Stimulated activated CD4-positive, alpha-beta T cell treated with anti-CD3 and anti-CD28 coated beads, Interleukin-12 subunit alpha, Interleukin-12 subunit beta, amount 100 ng/mL, for 4 hours (primary cell): ENCODE data around the gene MAGEC3.
"Not testable (repeated sequence)": the region's sequence is repeated elsewhere in the genome, so short reads cannot be mapped to it uniquely, and the experiment has no call there.

Source experiments
- DNase-seq: peaks from one replicate; pipeline ENCODE4 v3.0.0-alpha.2; 2020

MAGEC3 gene, protein sequence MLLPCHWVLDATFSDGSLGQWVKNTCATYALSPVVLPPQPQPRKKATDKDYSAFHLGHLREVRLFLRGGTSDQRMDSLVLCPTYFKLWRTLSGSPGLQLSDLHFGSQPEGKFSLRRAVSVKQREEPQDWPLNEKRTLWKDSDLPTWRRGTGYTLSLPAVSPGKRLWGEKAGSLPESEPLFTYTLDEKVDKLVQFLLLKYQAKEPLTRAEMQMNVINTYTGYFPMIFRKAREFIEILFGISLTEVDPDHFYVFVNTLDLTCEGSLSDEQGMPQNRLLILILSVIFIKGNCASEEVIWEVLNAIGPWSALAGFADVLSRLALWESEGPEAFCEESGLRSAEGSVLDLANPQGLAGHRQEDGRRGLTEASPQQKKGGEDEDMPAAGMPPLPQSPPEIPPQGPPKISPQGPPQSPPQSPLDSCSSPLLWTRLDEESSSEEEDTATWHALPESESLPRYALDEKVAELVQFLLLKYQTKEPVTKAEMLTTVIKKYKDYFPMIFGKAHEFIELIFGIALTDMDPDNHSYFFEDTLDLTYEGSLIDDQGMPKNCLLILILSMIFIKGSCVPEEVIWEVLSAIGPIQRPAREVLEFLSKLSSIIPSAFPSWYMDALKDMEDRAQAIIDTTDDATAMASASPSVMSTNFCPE

DNA sequence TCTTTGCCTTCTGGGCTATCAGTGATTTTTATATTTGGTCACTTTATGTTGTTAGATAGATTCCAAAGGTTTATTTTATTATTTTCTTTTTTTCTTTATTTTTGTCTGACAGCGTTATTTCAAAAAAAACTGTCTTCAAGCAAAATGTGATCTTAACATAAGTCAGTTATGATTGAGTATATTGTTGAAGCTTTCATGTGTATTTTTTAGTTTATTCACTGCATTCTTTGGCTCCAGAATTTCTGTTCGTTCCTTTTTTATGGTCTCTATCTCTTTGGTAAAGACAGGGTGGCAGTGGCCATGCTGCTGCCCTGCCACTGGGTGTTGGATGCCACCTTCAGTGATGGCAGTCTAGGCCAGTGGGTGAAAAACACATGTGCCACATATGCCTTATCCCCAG, at the start of gene MAGEC3:
TSS of gene MAGEC3 (plus strand) at position 301 of the 400 bp plus-strand sequence. CDS start at position 301, 0 bp downstream.
- no peak for DNase-seq

DNA sequence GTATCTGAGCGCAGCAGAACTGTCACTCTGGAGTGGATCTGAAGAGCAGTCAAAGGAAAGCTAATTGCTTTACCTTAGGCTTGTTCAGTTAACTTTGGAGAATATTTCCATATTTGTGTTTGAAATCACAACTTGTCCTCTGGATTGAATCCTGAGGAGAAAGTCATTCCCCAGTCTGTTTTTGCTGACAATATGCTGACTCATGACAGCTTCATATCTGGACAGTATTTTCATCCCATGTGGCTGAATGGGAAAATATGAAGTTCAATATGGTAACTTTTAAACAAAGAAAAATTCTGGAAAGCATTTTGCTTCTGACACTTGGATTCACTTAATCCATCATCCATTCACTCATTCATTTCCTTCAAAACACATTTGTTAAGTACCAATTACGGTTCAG, 46.3 kb upstream of the MAGEC3 start:
- no peak for DNase-seq

DNA sequence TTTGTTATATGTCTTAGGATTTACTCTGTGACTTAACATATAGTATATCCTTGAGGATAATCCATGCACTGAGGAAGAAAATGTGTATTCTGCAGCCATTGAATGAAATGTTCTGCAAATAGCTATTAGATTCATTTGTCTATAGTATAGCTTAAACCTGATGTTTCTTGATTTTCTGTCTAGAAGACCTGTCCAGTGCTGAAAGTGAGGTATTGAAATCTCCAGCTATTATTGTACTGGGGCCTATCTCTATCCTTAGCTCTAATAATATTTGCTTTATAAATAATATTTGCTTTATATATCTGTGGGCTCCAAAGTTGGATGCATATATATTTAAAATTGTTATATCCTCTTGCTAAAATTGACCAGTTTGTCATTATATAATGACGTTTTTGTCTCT, 26.7 kb upstream of the MAGEC3 start:
- DNase-seq = no peak

DNA sequence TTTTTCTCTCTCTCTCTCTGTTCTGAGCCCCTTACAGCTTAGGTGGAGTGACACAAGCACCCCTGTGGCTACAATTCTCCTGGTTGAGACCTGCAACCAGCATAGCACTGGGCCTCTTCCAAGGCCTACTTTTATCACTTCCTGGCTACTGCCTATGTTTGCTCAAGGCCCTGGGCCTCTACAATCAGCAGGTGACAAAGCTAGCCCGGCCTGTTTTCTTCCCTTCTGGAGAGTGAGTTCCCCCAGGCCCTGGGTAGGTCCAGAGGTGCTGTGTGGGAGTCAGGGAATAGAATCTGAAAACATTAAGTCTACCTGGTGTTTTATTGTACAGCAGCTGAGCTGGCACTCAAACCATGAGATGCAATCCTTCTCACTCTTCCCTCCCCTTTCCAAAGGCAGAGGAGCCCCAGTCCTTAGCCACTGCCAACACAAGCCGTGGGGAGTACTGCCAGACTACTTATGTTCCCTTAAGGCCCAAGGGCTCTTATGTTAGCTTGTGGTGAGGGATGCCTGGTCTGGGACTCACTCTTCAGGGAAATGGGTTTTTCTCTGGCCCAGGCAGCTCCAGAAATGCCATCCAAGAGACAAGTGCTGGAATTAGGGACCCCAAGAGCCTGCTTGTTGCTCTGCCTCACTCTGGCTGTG, 23.8 kb upstream of the MAGEC3 start:
- DNase-seq = no peak

DNA sequence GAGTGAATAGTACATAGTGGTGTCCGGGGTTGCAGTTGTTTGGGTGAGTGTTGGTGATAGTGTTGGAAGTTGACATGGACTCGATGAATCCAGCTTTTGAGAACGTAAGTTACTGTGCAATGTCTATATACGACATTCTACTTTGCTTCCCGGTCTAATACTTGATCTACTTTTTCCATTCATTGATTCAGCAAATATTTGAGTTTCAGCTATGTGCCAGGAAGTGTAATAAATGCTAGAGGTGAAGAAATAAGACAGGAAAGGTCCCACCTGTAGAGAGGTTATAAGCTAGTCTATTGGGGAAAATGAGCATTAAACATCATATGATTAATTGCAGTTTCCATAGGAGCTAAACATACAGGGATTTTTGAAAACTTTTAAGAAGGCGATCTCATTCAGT, 22.2 kb upstream of the MAGEC3 start:
- no peak for DNase-seq

DNA sequence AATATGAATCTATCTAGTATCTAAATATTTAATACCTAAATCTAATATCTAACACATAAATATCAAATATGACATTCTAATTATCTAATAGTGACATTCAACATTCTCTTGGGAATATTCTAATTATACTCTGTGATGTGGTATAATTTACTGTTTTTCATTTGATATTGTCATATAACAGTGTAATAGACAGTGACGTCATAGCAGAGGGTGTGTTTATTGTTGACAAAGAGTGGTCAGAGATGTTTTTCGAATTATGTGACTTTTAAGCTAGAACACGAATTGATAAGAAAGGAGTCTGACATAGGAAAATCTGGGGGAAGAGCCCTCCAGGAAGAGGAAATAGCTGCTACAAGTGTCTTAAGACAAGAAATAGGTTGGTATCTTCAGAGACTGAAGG, 5.9 kb upstream of the MAGEC3 start:
- DNase-seq = no peak

DNA sequence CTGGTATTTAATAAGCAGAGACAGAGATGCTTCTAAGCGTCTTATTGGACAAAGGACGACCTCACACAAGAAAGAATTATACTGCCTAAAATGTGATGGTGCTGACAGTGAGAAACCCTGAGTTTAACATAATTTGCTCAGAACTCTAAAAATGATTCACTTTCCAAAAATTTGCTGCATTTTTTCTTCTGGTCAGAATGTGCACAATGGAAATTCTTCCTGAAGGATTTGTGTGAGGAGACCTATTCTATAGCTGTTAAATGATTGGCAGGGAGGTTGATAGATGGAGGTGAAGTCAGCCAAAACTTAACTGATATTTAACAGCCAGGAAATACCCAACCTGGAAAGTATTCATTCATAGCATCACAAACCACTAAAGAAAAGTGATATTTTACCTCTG, 1.7 kb downstream of the MAGEC3 start:
- no peak for DNase-seq

DNA sequence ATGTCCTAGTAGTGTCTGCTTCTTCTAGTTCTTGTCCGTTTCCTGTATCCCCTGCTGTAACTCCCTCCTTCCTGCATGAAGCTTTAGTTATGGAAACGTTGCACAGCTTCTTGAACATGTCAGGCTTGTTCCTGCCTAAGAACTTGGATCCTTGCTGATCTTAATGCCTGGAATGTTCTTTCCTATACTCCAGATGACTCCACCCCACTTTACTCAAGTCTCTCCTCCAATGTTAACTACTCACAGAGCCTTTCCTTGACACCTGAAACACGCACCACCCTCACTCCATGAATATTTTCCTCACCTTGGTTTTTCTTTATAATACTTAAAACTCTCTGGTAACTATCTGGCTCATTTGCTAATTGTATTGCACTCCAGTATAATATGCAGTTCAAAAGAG, 19.4 kb downstream of the MAGEC3 start:
- no peak for DNase-seq

DNA sequence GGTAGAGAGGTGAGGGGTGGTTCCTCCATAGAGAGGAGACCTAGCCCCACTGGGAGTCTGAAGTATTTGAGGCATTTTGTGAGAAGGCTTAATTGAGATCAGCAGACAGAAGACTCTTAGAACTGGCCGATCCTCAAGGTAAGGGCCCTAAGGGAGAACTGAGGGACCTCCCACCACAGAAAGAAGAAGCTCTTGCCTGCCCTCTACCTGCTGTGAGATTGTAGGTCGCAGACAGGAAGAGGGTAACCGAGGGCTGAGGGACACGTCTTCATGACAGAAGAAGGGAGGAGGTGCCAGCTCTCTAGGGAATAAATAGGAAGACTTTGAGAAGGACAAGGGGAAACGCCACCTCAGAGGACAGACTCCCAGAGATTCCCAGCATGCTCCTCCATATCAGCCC, 41.5 kb downstream of the MAGEC3 start:
- DNase-seq = no peak

DNA sequence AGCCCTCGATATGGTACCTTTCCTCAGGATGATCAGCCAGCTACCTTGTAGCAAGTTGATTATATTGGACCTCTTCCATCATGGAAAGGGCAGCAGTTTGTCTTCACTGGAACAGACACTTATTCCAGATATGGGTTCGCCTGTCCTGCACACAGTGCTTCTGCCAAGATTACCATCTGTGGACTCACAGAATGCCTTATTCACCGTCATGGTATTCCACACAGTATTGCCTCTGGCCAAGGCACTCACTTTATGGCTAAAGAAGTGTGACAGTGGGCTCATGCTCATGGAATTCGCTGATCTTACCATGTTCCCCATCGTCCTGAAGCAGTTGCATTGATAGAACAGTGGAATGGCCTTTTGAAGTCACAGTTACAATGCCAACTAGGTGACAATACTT, 50.7 kb downstream of the MAGEC3 start:
- DNase-seq = not testable (repeated sequence)

DNA sequence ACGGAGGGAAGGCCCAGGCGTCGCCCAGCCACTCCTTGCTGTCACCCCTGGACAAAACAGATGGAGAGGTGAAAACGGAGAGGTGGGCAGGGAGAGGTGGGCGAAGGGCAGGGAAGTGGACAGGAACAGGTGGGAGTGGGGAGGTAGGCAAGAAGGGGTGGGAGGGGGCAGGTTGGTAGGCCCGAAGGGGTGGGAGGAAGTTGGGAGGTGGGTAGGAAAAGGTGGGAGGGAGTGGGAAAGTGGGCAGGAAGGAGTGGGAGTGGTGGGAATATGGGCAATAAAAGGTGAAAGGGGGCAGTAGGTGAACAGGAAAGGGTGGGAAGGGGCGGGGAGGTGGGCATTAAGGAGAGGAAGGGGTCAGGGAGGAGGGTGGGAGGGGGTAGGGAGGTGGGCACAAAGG, 56.6 kb downstream of the MAGEC3 start:
- DNase-seq = no peak

DNA sequence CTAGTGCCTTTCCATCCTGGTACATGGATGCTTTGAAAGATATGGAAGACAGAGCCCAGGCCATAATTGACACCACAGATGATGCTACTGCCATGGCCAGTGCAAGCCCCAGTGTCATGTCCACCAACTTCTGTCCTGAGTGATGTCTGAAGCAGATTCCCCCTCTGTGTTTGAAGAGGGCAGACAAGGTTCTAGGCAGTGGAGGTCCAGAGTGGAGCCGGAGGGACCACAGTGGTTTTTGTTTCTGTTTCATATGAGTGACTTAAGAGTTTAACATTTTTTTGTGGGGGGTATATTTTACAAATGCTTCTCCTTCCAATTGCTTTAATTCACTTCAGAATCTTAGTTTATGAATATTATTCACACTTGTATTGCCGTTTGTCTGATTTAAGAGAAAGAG, 59.6 kb downstream of the MAGEC3 start:
- DNase-seq = no peak

DNA sequence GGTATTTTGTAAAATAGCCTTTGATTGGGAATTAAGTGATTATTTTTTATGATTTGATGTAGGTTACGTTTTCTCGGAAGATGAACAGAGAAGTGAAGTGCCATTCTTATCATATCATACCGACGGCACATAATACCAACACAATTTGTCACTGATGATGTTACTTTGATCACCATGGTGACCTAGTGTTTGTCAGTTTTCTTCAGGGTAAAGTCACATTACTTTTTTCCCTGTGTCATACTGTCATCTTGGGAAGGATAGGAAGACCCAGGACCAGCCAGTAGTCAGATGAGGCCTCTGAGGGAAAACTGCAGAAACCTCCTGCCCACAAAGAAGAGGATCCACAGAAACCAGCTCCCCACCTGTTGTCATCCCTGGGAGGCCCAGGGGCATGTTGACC, 64.2 kb downstream of the MAGEC3 start:
- no peak for DNase-seq

DNA sequence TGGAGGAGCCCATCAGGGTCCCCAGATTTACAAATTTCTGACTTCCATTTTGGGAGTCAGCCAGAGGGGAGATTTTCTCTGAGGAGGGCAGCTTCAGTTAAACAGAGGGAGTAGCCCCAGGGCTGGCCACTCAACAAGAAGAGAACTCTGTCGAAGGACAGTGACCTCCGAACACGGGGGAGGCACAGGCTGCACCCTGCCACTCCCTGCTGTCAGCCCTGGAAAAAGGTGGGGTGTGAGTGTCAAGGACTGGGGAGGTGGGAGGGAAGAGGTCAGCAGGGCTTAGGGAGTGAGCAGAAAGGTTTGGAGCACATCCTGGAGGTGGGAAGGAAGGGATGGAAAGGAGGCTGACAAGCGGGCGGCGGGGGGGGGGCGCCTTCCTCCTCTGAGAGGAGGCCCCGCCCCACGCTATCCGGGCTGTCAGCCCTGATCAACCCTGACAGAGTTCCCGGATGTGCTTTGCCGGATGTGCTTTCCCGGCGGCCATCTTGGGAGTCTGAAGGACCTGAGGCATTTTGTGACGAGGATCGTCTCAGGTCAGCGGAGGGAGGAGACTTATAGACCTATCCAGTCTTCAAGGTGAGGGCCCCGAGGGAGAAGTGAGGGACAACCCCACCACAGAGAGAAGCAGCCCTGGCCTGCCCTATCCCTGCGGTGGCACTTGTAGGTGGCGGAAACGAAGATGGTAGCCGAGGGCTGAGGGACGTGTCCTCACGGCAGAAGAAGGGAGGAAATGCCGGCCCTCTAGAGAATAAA, 65.5 kb downstream of the MAGEC3 start, which contains the start of gene MAGEC1:
TSS of gene MAGEC1 (plus strand) at position 495 of the 756 bp plus-strand sequence. CDS start 1,179 bp downstream, outside the sequence.
- no peak for DNase-seq

DNA sequence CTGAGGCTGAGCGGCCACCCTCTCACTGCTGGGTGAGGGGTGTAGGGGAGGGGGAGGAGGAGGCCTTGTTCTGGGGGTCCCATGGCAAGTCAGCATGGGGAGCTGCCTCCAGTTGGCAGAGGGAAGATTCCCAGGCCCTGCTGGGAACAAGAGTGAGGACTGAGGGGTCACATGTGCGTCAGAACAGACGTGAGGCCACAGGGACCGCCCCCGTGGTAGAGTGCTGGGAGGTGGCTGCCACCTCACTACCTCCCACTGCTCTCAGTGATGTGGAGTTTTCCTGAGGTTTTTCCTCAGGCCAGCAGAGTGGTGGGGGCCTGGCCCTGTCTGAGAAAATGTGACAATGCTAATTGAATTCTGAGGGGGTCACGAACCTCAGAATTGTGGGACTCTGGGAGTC, 66.1 kb downstream of the MAGEC3 start:
- DNase-seq = no peak

DNA sequence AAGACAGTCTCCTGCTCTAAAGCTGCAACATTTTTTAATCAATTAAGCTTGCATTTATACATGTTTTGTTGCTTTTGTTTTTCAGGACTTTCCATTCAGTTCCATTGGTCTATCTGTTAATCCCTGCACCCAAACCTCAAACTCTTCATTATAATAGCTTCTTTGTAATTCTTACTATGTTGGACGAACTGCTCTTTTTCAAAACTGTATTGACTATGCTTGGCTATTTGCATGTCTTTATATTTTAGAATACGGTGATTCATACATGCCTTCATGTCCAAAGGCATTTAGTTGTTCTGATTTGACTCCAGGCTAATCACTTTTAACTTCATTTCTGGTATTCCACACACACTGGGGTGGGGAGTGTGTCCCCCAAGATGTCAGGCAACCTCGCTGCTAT, 79.7 kb downstream of the MAGEC3 start:
- DNase-seq = no peak

DNA sequence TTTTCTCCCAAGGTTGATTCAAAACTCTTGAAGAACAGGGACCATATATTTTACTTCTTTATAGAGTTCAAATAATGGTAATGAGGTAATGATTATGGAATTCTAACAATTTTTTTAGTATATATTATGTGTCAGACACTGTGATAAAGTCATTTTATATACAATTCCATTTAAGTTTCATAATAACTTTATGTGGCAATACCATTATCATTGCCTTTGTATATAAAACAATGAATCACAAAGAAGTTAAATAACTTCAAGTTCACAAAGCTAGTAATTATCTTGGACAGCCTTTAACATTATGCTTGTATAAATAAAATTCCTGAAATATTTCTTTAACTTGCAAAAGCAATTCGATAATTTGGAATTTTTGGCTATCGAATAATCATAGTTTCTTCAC, 86.2 kb downstream of the MAGEC3 start:
- DNase-seq = no peak

DNA sequence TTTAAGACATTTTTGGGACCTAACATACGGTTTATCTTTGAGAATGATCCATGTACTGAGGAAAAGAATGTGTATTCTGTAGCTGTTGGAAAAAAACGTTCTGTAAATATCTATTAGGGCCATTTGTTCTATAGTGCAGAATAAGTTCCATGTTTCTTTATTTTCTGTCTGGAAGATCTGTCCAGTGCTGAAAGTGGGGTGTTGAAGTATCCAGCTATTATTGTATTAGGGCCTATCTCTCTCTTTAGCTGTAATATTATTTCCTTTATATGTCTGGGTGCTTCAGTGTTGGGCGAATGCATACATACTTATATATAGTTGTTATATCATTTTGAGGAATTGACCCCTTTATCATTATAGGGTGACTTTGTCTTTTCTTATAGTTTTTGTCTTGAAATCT, 90.3 kb downstream of the MAGEC3 start:
- no peak for DNase-seq

DNA sequence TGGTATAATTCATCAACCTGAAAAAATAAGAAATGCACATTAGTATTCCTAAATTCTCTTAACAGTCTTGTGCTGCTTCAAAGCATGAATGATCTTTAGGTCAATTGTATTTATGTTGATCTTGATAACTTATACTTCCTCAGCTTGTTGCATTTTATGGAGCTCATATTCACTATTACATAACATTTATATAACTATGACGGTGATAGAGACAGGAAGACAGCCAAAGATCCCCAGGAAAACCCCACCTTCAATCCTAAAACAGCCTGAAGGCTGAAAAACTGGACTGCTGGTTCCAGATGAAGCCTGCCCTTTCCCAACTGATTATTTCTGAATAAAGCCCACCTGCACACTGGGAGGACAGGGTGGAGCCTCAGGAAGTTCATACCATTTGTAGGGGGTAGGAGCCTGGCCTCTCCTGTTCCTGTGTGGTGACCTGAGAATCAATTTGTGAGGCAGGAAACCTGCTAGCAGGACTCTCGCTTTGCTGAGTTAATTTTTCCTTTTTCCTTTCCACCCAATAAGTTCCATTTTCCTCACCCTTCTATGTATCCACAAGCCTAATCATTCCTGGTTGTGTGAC, 96.0 kb downstream of the MAGEC3 start:
- DNase-seq = no peak

DNA sequence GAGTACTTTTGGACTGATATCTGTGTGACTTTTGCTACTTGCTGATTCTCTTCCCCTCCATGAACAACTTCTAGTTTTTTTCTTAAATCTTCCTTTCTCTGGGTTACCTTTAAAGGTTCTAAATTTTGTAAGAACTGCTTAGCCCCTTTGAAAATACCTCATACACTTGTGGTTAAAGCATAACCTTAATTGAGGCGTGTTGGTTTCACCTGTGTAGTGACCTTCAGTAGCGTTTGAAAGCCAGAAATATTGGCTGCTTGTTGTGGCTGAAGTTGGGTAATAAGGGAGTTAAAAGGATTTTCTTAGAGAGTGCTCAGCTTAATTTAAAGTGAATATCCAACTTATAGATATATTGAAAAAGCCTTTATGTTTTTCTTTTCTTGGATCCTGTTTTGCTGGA, 97.5 kb downstream of the MAGEC3 start:
- DNase-seq = no peak

DNA sequence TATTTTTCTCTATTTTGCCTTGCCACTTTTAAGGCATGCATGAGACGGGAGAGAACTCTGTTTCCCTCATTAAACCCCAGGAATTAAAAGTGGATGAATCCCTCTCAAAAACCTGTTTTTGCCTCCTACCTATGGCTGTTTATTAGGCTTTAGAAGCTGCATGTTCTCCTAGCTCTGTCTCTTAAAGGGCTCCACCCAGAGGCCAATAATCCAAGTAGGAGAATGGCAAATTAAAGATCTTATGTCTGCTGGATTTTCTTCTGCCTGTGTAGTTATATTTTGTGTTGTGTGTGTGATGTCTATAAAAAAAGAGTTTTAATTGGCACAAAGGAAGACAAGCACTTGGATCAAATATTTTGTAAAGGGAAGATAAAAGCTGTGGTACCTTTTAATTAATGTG, 98.0 kb downstream of the MAGEC3 start:
- no peak for DNase-seq

DNA sequence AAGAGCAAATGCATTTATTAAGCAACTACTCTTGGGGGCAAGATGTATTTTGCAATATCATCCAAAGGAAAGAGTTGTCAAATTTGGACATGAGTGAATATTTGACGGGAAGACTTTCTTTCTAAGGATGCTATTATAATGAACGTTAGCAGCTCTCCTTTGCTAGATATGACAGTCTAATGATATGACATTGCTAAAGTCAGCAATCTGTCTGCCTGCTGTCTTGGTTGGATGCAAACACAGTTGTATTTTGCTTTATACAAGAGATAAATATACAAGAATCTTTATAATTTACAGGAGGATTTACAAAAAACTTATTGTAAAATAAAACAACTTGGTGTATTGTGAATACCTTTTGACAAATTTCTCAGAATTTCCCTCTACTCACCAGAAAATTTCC, 103.1 kb downstream of the MAGEC3 start:
- no peak for DNase-seq

DNA sequence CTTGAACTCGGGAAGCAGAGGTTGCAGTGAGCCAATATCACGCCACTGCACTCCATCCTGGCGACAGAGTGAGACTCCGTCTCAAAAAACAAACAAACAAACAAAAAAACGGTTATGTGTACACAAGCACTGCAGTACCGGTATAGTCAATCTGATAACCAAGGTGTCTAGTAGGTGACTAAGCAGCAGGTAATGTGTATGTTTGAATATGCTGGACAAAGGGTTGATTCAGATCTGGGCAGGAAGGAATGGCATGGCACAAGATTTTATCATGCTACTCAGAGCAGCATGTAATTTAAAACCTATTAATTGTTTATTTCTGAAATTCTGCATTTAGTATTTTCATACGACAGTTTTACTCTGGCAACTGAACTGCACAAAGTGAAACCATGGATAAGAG, 107.3 kb downstream of the MAGEC3 start:
- no peak for DNase-seq
